ENCODE data around the gene MAP2K6. TPM values are rescaled to one million over a fixed set of nuclear protein-coding genes. Genes with fewer than 3 reads are reported as not detected.

The MAP2K6 gene
- total and polyA plus RNA-seq, 2 donors (not counting 3 experiments of a cell fraction or from before 2014, with no cell fraction given) = 5.9 to 13.9 TPM

DNA sequence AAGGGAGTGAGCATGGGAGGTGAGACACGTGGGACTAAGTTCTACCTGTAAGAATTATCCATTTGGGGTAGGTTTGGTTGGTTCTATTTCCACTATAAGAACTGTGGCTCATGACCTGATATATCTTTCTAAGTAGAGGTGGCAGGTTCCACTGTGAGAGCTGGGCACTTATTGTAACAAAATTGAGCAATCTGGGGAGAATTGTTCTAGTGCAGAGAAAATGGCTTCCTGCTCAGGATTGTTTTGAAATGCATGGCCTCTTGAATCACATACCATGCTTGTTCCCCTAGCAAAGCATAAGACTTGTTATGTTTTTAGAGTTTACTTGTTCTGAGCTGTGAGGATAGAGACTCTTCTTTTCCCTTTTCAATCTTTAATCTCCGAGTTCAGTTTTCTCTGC, 125.9 kb downstream of the MAP2K6 start:
- intact Hi-C loops (cut with micrococcal nuclease) (loop anchor here (5.0 kb wide), 1 partner anchor 1082 kb away; no protein-coding TSS in a partner anchor), dilution Hi-C loops (cut with MboI; ENCODE audit: extremely low pct_ligation_motif_present, low sequenced_read_pairs) (no loop called here)
- Histone ChIP-seq H3K79me2 (ENCODE audit: control insufficient read depth, insufficient read depth, low read length) (no peaks in the 10 kb centered on the region), H3K9me1 (replicated peaks; ENCODE audit: control insufficient read depth, extremely low read depth, insufficient read depth, low read length) (no peaks in the 10 kb centered on the region), H3K9ac (replicated peaks; ENCODE audit: extremely low read depth, insufficient read depth, low read length) (no peak overlapping the region), H2AFZ (ENCODE audit: low read depth, low read length) (peak overlapping the region; percentile 21), H3K4me2 (ENCODE audit: insufficient read depth, low read length) (peak overlapping the region; percentile 66), H3K27me3 (ENCODE audit: control insufficient read depth in 2 of 2, insufficient read depth in 2 of 2, low read length in 2 of 2) (no peaks in the 10 kb centered on the region), H3K36me3 (ENCODE audit: control insufficient read depth in 2 of 2, extremely low read depth in 1 of 2, insufficient read depth in 2 of 2, low read length in 2 of 2) (no peaks in the 10 kb centered on the region), H3K4me3 (replicated peaks in 1 of 3; ENCODE audit: insufficient read depth in 1 of 3, low read depth in 1 of 3, low read length in 3 of 3) (no peak overlapping the region), H3K9me3 (replicated peaks; ENCODE audit: control insufficient read depth, insufficient read depth, low read length) (no peaks in the 10 kb centered on the region), H3K4me1 (ENCODE audit: control insufficient read depth, extremely low read depth, insufficient read depth, low read length) (peaks cover 18% of the 10 kb centered on the region), H4K20me1 (replicated peaks; ENCODE audit: control insufficient read depth, extremely low read depth, insufficient read depth, low read length) (no peaks in the 10 kb centered on the region), H3K27ac (ENCODE audit: insufficient read depth, low read depth, low read length) (peak overlapping the region; percentile 89)
- CTCF ChIA-PET = interaction anchor here (1.0 to 3.6 kb wide), 19 partner anchors 10 to 1089 kb away, joined by 3 to 22 read pairs (median 7); partner anchors contain the start of gene MAP2K6
- TF ChIP-seq FOS (IDR thresholded peaks at IDR 0.05; ENCODE audit: borderline replicate concordance, insufficient read depth, low read length) = no peak
- TF ChIP-seq GATA2 (IDR thresholded peaks at IDR 0.05; ENCODE audit: insufficient read depth, insufficient read length, low read depth, low read length) = no peak
- TF ChIP-seq EZH2 (IDR thresholded peaks at IDR 0.05; ENCODE audit: borderline replicate concordance, low read depth, low read length, severe bottlenecking) = no peak
- TF ChIP-seq POLR2A (IDR thresholded peaks at IDR 0.05; ENCODE audit: low read depth, low read length) = no peak
- no peak for TF ChIP-seq MYC (IDR thresholded peaks at IDR 0.05; ENCODE audit: low read depth, low read length)
- TF ChIP-seq, protein P1, sequence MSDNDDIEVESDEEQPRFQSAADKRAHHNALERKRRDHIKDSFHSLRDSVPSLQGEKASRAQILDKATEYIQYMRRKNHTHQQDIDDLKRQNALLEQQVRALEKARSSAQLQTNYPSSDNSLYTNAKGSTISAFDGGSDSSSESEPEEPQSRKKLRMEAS (IDR thresholded peaks at IDR 0.05; ENCODE audit: insufficient read depth, insufficient read length) = no peak
- no peak for TF ChIP-seq POLR2AphosphoS5 (IDR thresholded peaks at IDR 0.05; ENCODE audit: insufficient read depth, low read depth, low read length)
- no peak for TF ChIP-seq JUN (IDR thresholded peaks at IDR 0.05; ENCODE audit: borderline replicate concordance, insufficient read depth, insufficient read length, low read depth)
- TF ChIP-seq, protein P2, sequence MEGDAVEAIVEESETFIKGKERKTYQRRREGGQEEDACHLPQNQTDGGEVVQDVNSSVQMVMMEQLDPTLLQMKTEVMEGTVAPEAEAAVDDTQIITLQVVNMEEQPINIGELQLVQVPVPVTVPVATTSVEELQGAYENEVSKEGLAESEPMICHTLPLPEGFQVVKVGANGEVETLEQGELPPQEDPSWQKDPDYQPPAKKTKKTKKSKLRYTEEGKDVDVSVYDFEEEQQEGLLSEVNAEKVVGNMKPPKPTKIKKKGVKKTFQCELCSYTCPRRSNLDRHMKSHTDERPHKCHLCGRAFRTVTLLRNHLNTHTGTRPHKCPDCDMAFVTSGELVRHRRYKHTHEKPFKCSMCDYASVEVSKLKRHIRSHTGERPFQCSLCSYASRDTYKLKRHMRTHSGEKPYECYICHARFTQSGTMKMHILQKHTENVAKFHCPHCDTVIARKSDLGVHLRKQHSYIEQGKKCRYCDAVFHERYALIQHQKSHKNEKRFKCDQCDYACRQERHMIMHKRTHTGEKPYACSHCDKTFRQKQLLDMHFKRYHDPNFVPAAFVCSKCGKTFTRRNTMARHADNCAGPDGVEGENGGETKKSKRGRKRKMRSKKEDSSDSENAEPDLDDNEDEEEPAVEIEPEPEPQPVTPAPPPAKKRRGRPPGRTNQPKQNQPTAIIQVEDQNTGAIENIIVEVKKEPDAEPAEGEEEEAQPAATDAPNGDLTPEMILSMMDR (IDR thresholded peaks at IDR 0.05; ENCODE audit: extremely low read depth in 1 of 2, insufficient read depth in 1 of 2, low read depth in 1 of 2, low read length in 2 of 2) = no peak
- BruUV-seq (replicated peaks) = TSS peak; percentile 56
- FAIRE-seq = no peak
- POLR2A ChIA-PET = interaction anchor here (0.7 to 1.4 kb wide), 3 partner anchors 21 to 618 kb away, joined by 3 to 4 read pairs (median 3); no protein-coding TSS in a partner anchor
- DNase-seq (ENCODE audit: low read depth, low spot score) = no peak

Measured in endothelial cell of umbilical vein (primary cell).